ENCODE data around the gene HPCAL1. TPM values are rescaled to one million over a fixed set of nuclear protein-coding genes. Genes with fewer than 3 reads are reported as not detected.

HPCAL1 gene
- total RNA-seq, 1 donor from 2014 or later: 19.0 TPM

DNA sequence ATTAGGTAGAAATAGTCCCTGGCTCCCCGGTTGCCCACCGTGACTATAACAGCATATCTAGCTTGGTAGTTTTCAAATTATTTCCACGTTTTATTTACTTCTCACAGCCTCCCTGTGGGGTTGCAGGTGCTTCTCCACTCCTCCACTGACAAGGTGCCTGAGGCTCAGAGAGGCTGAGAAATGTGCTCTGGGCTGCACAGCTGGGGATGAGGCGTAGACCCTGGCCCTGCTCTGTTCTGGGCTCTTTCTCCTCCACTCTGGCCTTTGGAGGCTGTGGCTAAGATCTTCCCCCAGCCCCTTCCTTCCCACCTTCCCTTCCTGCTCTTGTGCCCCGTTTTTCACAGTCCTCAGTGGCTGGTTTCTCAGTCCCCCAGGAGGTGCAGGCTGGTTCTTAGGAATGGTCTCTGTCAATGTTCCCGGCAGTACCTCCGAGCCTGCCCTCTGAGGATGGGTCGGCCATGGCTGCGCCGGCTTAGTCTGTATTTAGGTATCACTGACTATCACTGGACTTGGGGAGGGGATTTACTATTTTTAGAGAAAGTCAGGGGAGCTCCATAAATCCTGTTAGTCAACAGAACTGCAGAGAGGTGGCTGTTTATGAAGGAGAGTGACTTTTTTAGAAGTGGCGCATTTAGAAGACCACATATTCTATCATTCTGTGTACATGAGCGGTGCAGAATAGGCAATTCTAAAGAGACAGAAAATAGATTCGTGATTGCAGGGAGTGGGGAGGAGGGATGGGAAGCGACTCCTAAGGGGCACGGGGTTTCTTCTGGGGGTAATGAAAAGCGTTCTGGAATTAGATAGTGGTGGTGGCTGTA, 35.0 kb downstream of the HPCAL1 start:
- DNase-seq: no peak

DNA sequence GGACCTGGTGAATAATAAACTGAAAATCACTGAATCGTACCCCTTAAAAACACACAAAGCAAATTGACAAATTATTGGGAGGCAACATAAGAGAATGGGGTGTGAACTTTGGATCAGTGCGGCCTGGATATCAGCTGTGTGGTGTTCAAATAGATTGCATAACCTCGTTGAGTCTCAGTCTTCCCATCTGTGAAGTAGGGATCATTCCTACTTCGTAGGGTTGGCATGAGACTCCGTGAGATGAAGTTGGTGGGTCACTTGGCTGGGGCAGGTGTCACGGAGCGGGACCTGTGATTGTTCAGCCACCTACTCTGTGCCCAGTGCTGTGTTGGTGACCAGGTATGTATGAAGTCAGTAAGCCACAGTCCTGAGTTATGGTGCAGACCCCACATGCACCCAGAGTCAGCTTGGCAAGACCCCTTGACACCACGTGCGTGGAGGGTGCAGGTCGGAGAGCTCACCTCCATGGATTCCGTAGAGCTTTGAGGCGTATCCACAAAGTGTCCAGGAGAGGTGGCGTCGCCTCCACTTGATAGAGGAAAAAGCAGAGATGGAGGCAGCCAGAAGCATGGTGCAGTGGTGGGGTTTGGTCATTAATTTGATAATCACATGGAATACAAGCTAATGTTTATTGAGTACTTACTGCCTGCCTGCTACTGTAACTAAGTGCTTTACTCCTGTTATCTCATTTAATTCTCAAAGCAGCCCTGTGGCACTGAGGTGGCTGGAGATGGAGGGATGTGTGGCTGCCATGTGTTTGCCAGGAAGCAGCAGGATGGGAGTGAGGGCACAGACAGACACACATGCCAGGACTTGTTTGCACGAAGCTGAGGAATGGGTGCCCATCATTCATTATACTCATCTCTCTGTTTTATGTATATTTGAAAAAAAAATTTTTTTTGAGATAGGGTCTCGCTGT, 35.8 kb downstream of the HPCAL1 start:
- no peak for DNase-seq

DNA sequence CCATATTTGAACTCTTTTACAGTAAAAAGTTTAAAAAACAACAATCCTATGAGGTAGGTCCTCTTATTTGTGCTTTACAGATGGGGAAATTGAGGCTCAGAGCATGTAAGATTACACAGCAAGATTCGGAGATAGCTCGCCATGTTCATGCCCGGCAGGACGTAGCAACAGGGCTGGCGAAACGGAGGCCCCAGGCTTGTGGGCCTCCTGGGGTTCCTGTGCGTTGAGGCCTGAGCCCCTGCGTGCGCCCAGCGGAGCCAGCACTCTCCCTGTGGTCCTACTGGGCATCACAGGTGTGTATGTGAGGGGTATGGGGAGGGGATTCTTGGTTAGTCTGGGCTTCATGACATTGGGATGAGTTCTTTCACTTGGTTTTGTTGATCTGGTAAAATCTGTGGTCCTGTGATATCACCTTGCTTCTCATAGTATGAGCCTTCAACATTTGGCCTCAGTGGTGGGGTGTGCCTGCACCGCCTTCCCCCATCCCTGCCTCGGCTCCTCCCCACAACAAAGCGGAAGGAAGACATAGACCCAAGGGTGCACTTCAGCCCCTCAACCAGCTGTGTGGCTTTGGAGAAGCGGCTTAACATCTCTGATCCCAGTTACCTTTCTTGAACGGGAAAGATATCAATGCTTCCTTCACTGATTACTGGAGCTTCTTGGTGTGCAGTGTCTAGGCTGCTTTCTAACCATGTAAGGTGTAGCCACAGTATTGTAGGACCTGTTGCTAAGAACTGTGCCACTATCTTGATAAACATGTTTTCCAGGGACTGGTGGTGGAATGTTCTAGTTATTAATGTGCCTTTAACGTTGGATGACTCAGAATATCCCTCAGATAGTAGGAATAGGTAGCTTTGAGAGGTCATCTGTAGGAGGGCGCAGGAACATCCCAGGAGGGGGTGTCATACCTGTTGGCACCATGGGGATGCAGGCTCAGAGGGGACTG, 37.2 kb downstream of the HPCAL1 start:
- no peak for DNase-seq

DNA sequence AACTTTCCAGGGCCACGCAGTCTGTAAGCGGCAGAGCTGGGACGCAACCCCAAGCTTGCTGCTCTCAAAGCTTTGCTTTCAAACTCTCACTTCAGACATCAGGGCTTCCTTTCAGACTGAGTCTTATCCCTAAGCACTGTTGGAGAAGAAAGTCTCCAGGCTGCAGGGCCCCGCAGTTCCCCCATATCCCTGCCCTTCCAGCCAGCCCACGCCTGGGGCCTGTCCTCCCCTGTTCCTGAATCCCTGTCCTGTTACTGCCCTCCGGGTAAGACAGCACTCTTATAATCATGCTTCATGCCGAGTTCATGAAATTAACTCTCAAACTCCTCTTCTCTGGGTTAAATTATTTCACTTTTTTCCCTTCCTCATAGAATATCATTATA, 37.9 kb downstream of the HPCAL1 start:
- no peak for DNase-seq

DNA sequence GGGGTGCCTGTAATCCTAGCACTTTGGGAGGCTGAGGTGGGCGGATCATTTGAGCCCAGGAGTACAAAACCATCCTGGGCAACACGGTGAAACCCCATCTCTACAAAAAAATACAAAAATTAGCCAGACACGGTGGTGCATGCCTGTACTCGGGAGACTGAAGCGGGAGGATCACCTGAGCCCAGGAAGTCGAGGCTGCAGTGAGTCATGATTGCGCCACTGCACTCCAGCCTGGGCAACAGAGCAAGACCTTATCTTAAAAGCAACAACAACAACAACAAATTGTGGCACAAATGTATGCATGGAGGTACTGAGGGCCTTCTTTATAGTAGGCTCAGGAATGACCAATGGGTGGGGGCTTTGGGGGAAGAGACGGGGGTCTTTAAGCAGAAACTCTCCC, 38.5 kb downstream of the HPCAL1 start:
- DNase-seq: no peak

DNA sequence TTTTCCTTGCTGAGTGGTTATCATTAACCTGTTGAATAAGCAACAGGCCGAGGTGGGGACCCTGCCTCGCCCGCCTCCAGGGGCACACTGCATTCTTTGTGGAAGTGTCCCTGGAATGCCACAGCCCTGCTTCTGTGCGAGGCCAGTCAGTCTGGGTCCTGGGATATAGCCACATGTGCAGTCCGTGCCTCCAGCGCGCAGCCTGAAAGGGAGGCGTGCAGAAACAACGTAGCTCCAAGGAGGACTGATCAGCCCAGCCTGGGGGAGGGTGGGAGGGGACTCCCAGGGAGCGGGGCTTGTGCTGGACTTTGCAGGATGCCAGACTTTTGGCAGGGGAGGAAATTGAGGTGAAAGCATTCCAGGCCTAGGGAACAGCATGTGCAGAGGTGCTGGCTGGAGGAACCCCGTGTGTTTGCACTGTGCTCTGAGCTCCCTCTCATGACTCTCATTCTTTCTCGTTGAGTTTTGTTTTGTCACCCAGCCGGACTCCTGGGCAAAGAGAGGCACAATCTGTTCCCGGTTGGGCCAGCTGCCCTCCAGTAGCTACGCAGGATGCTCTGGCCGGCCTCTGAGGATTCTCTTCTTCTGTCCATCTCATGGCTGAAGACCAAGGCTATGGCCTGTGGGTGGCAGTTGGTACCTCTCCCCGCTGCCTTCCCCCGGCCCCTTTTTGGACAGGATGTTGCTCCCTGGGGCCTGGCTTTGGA, 39.7 kb downstream of the HPCAL1 start:
- no peak for DNase-seq

DNA sequence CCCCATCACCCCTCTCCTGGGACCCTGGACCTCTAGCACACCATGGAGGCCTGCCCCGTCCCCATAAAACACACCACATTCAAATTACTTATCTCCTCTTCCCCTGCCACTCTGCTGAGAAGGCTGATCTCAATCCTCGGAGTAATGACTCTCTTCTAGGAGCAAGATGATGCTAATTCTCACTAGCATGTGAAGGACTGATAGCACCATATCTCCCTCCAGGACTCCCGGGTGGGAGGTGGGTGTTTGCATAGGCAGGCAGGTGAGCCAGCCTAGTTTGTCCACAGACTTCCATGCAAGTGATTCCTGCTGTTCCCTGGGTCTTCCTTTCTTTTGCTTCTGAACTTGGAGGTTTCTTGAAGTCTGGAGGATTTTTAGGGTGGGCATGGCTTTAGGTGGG, 40.5 kb downstream of the HPCAL1 start:
- no peak for DNase-seq

DNA sequence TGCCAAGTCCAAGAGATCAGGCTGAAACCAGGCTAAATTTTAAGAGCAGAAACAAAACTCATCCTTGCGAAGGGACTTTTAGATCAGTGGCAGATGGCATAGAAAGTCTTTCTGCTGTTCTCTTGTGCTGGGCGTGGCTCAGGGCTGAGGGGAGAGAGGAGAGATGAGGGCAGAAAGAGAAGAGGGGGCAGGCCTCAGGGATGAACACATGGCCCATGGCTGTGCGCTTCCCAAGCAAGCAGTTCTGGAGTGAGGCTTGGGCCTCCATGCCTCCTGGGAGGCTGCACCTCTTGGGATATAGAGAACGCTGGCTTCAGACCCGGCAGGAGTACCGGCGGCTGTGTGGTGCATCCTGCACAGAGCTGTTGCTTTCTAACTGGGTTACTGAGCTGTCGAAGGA, 41.0 kb downstream of the HPCAL1 start:
- no peak for DNase-seq

DNA sequence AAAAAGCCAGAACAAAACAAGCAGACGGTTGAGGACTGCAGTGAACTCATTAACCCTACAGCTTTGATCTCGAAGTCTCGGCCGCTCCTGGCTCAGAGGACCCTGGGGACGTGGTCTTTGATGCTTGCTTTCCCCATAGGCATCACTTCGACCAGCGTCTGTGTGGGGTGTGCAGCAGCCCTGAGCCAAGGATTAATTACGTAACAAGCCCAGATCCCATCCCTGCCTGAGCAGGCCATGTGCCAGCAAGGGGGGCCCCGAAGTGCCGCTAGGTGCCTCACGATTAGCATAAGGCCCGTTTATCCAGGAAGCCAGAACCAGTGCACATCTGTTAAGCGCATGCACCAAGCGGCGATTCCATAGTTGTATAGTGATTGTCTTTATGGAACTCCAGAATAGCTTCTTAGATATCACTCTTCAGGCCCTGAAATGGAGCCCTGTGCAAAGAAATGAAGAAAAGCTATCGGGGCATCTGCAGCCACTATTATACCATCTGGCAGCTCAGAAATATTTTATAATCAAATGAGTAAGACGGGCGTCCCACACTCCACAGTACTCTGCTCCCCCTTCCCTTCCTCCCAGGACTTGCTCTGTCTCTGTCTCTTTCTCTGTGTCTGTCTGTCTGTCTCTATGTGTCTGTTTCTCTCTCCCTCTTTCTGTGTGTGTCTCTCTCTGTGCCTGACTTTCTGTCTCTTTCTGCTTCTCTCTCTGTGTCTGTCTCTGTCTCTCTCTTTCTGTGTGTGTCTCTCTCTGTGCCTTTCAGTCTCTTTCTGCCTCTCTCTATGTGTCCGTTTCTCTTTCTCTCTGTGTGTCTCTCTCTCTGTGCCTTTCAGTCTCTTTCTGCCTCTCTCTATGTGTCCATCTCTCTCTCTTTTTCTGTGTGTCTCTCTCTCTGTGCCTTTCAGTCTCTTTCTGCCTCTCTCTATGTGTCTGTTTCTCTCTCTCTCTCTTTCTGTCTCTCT, 41.7 kb downstream of the HPCAL1 start:
- no peak for DNase-seq

DNA sequence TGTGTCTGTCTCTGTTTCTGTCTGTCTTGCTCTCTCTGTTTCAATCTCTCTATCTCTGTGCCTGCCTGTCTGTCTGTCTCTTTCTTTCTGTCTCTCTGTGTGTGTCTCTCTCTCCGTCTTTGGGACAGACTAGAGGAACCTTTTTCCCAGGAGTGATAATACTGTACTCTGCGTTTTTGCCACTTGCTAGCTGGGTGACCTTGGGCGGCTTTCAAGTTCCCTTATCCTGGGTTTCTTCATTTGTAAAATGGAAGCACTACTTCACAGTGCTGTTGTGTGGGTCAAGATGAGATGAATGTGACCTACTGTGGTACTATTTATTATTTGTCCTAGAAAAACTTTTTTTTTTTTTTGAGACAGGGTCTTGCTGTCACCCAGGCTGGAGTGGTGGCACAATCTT, 42.4 kb downstream of the HPCAL1 start:
- no peak for DNase-seq

DNA sequence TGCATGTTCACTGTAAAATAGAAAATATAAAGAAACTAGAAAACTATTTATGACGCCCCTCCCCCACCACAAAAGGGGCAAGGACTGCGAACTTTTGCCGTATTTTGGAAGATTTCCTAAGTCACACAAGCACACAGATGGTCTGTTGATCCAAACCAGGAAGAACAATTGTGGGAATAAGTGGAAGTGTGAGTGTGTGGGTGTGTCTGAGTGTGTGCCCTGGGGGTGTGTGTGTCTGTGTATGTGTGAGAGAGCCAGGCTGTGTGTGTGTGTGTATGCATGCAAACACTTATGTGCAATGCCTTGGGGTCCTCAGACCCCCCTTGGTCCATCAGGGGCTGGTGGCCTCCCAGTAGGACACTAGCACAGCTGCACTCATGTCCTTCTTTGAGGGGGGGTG, 43.1 kb downstream of the HPCAL1 start:
- no peak for DNase-seq

DNA sequence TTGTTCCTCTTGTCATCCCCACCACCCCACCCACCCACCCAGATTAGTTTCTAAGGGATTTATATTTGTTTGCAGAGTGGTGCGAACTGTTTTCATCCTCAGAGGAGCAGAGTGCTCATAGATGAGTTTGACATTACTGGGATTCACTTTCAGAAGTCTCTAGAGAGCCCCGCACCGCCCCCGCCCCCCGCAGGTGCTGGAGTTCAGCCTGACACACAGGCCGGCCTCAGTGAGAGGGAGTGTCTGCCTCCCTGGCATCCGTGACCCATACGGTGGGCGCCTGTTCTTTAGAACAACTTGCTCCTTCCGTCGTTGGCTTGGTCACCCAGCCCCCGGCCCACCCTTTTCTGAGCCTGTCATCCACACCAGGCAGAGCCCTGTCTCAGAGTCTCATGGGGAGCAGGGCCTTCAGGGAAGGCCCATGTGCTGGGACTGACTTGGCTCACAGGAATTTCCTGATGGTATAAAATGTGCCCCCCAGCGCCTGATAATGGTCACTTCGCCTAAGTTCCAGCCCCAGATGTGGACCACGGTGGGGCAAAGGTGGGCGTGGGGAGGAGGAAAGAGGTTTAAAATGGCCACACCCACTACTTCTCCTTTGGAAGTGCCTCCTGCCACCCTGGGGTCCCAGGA, 44.3 kb downstream of the HPCAL1 start:
- DNase-seq: no peak

DNA sequence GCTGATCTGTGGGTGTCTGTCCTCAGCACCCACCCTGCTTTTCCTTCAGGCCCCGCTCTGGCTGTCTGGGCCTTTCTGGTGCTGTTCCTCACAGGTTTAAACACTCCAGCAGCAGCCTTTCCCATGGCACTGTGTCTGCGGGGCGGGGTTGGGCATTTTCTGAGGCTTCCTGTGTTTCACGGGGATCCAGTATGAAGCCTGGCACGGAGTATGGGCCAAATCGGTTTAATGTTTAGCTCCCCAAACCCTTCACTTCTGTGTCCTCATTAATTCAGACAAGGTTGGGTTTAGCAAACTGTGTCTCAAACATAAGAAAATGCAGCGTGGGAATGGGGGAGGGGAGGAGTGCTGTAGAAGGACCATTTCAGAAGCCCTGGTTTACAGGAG, 44.9 kb downstream of the HPCAL1 start:
- no peak for DNase-seq

DNA sequence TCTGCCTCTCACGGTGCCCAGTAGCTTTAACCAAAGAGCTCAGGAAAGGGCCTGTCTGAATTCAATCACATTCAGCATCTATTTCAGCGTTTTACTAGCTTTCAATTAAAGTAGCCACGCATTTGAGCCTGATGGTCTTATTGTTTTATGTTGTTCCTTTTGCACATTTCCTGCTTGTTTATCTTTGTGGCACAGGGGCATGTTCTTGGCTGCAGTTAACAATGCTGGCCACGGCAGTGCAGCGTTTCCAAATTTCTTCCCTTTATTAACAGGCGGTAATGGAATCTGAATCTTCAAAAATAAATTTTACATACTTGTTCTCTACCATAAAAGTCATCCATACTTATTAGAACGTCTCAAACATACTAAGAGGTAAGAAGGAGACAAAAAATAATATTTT, 46.2 kb downstream of the HPCAL1 start:
- no peak for DNase-seq

DNA sequence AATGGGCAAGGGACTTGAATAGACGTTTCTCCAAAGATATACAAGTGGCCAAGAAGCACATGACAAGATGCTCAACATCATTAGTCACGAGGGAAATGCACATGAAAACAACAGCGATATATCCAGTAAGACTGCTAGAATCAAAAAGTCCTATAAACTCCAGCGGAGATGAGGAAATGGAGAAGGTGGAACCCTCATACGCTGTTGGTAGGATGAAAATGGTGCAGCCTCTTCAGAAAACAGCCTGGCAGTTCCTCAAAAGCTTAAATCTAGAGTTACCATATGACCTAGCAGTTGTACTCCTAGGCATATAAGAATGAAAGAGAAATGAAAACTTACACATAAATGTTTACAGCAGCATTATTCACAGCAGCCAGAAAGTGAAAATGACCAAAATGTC, 48.1 kb downstream of the HPCAL1 start:
- DNase-seq: no peak

DNA sequence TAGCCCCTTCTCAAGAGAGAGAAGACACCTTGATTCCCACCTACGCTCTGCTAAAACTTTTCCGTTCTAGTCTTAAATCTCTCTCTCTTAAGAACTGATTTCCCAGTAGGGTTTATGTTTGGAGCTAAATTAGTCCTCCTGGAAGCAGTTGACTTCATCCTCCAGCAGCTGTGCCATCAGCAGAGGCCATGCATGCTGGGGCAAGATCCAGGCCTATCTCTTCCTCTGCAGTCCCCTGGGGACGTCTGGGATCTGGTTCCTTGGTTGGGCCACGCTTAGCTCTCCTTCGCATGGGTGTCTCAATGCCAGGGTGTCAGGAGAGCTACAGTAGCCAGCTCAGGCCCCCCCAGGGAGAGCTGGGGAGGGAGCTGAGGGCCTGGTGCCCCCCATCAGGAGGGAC, 49.7 kb downstream of the HPCAL1 start:
- DNase-seq: no peak

DNA sequence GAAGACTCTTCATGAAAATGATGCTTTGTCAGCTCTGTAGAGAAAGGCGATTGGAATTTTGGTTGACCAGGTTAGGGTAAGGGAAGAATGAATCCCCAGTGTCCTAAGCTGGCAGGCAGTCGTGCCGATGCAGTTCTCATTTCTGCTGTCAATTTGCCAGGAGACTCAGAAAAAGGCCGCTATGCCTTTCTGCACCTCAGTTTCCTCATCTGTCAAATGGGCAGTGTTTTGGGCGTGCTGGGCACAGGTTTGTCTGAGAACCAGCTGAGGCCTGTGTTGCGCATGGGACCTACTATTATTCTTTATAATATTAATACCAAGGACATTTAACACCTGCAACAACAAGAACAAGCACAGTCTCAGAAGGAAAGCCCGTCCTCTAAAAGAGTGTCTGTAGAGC, 50.3 kb downstream of the HPCAL1 start:
- DNase-seq: no peak

DNA sequence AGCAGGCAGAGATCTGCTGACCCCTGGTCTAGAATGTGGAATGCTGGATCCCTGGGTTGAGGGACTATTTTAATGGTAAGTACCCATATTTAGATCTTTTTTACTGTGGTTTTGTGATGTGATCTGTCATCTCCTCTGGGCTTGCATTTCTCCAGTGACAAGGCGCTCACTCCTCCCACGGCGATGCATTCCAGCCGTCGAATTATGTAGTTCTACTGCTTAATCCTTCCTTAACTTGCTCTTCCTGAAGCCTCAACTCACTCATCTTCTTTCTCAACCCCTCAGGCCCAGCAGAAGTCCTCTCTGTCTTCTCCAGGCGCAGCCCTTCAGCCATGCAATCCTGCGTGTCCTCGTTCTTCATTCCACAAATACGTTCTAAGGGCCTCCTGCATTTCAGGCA, 51.2 kb downstream of the HPCAL1 start:
- DNase-seq: no peak

DNA sequence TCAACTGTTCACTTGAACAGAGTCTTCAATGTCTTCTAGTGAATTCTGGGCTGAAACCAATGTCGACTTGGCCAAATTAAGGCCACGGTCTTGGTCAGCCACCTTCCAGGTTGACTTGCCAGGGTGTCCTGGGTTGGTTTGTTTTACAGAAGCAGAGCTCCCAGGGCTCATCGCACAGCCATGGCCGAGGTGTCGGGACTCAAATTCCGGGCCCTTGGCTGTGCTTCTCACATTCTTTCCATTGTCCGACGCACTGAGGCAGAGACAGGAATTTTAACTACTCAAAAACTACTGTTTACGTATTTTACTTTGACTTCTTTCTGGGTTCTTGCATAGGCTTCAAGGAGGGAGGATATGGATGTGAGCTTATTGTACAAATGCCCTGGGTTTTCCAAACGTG, 51.7 kb downstream of the HPCAL1 start:
- DNase-seq: no peak
